Smooth muscle cell (in vitro differentiated cells): Measurements from ENCODE around the gene KRT80. TPM values are rescaled to one million over a fixed set of nuclear protein-coding genes. Genes with fewer than 3 reads are reported as not detected.
A peak's percentile ranks its signal among the peaks of the same experiment; 100 is the strongest.

Experiments used
- DNase-seq: peaks from one replicate; lab custom pipeline; 2025; ENCODE audit not compliant: unreplicated experiment; lab: John Stamatoyannopoulos, UW
- H2AFZ ChIP-seq: fragments of 200-600 bp; sonication (generic); 2 replicates; pipeline ENCODE4 v1.6.0; 2016; ENCODE audit warnings: antibody characterized with exemption, low read depth, mild to moderate bottlenecking
- H3F3A ChIP-seq: fragments of 200-600 bp; sonication (generic); 2 replicates; pipeline ENCODE4 v1.6.0; 2017; ENCODE audit warnings: antibody characterized with exemption, low read depth
- H3K27ac ChIP-seq: fragments of 200-600 bp; sonication (generic); 2 replicates; pipeline ENCODE4 v1.5.1; 2016; ENCODE audit warnings: low read depth, mild to moderate bottlenecking
- H3K27me3 ChIP-seq: fragments of 200-600 bp; sonication (generic); 2 replicates; pipeline ENCODE4 v1.6.1; 2016; ENCODE audit warnings: low read depth, mild to moderate bottlenecking
- H3K36me3 ChIP-seq: fragments of 200-600 bp; sonication (generic); 2 replicates; pipeline ENCODE4 v1.5.1; 2016; ENCODE audit warnings: low read depth
- H3K4me1 ChIP-seq: fragments of 200-600 bp; sonication (generic); 2 replicates; pipeline ENCODE4 v1.5.1; 2016; ENCODE audit warnings: low read depth
- H3K4me2 ChIP-seq: fragments of 200-600 bp; sonication (generic); 2 replicates; pipeline ENCODE4 v1.6.0; 2016; ENCODE audit warnings: mild to moderate bottlenecking
- H3K4me3 ChIP-seq: fragments of 200-600 bp; sonication (generic); 2 replicates; pipeline ENCODE4 v1.5.1; 2016; ENCODE audit warnings: mild to moderate bottlenecking
- H3K79me2 ChIP-seq: fragments of 200-600 bp; sonication (generic); 2 replicates; pipeline ENCODE4 v1.6.0; 2016; ENCODE audit warnings: low read depth, mild to moderate bottlenecking
- H3K9ac ChIP-seq: fragments of 200-600 bp; sonication (generic); 2 replicates; pipeline ENCODE4 v1.6.0; 2016; ENCODE audit warnings: low read depth
- H3K9me3 ChIP-seq: fragments of 200-600 bp; sonication (generic); replicated peaks from 2 replicates; pipeline ENCODE4 v1.5.1; 2016; ENCODE audit warnings: low read depth
- H4K20me1 ChIP-seq: fragments of 200-600 bp; sonication (generic); 2 replicates; pipeline ENCODE4 v1.6.0; 2016; ENCODE audit warnings: low read depth
- CTCF ChIP-seq: fragments of 200-600 bp; sonication (generic); IDR thresholded peaks from 2 replicates; pipeline ENCODE4 v1.5.1; 2017; ENCODE audit warnings: borderline replicate concordance, mild to moderate bottlenecking, antibody characterized with exemption; ENCODE audit not compliant: insufficient read depth, poor library complexity, severe bottlenecking
- WGBS: methylation state at CpG from one replicate; pipeline ENCODE4 v1.1.7; 2016; ENCODE audit warnings: low lambda C conversion rate; 5-methylcytosine and 5-hydroxymethylcytosine counted together
- polyA plus RNA-seq: library from polyadenylated mRNA; unstranded; fragments of >200 nt; fragmentation: Nextera tagmentation; extraction: Ambion mirVana; gene quantifications from 2 replicates; pipeline ENCODE4 v1.2.1, GENCODE V29; 2016
- total RNA-seq: library from RNA; depleted of rRNA; stranded (reverse); fragments of >200 nt; gene quantifications from 2 replicates; pipeline ENCODE4 v1.2.3, GENCODE V29; 2014

The KRT80 gene
- total and polyA plus RNA-seq, 2 experiments from 2014 or later: 5.1 to 11.7 TPM

GRCh38 chr12:52146822-52147366 lies 44.9 kb downstream of the KRT80 start:
- DNase-seq: no peak
- Histone ChIP-seq H2AFZ (no peak overlapping the region), H3K4me3 (no peak overlapping the region), H3K27ac (peak overlapping the region; percentile 98), H3K4me1 (peaks cover 13% of the 10 kb centered on the region), H3K79me2 (no peaks in the 10 kb centered on the region), H4K20me1 (no peaks in the 10 kb centered on the region), H3K4me2 (peak overlapping the region; percentile 46), H3F3A (no peaks in the 10 kb centered on the region), H3K36me3 (no peaks in the 10 kb centered on the region), H3K9me3 (no peaks in the 10 kb centered on the region), H3K9ac (peak overlapping the region; percentile 90), H3K27me3 (no peaks in the 10 kb centered on the region)
- TF ChIP-seq CTCF: no peak
- 81% methylated on average over 11 of the region's 11 CpGs for WGBS

- Histone ChIP-seq H3K27ac (peak overlapping the region; percentile 98), H3K9me3 (no peaks in the 10 kb centered on the region), H3F3A (no peaks in the 10 kb centered on the region), H4K20me1 (no peaks in the 10 kb centered on the region), H3K79me2 (no peaks in the 10 kb centered on the region), H3K4me1 (peaks cover 13% of the 10 kb centered on the region), H3K9ac (peak overlapping the region; percentile 90), H3K36me3 (no peaks in the 10 kb centered on the region), H3K4me3 (no peak overlapping the region), H3K4me2 (no peak overlapping the region), H2AFZ (no peak overlapping the region), H3K27me3 (no peaks in the 10 kb centered on the region)
- no peak for DNase-seq
- no peak for TF ChIP-seq CTCF
- 96% methylated on average over 7 of the region's 8 CpGs for WGBS
Observed at GRCh38 chr12:52146089-52146821, 45.6 kb downstream of the KRT80 start.

- Histone ChIP-seq H3K27me3 (no peaks in the 10 kb centered on the region), H2AFZ (no peak overlapping the region), H4K20me1 (no peaks in the 10 kb centered on the region), H3K9me3 (no peaks in the 10 kb centered on the region), H3K36me3 (no peaks in the 10 kb centered on the region), H3K4me2 (peak overlapping the region; percentile 8), H3K9ac (peak overlapping the region; percentile 37), H3K27ac (peak overlapping the region; percentile 98), H3K79me2 (no peaks in the 10 kb centered on the region), H3K4me3 (no peak overlapping the region), H3F3A (no peaks in the 10 kb centered on the region), H3K4me1 (peaks cover 13% of the 10 kb centered on the region)
- no peak for DNase-seq
- 64% methylated on average over 13 of the region's 18 CpGs for WGBS
- no peak for TF ChIP-seq CTCF
Observed at GRCh38 chr12:52145228-52146088, 46.4 kb downstream of the KRT80 start.
